GM18861 (cell line): ENCODE data around the gene PISD.
"Not testable (repeated sequence)": the region's sequence is repeated elsewhere in the genome, so short reads cannot be mapped to it uniquely, and the experiment has no call there.

Experiments
- ATAC-seq: cut with Tn5 transposase; IDR thresholded peaks from one replicate; pipeline ENCODE4 v1.9.1; 2021; ENCODE audit not compliant: unreplicated experiment

Gene PISD

GRCh38 chr22:31610611-31611010 lies 51.4 kb downstream of the PISD start:
- no peak for ATAC-seq

- no peak for ATAC-seq
Observed at GRCh38 chr22:31609716-31610115, 52.3 kb downstream of the PISD start.

DNA sequence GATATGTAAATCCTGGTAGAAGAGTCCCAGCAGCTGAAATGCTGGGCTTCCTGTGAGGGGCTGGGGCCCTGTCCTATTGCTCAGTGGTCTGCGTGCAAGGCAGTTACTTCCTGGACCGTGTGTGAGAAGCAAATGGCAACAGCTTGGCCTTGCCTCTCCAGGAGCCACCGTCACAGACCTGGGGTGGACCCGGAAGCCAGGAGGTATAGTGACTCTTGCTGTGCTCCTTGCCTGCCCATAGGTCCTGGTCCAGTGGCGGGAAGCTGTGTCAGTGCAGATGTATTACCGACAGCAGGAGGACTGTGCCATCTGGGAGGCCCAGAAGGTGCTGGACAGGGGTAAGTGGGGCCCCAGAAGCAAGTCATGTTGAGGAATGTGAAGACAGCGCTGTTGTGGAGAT lies 54.3 kb downstream of the PISD start:
- no peak for ATAC-seq

DNA sequence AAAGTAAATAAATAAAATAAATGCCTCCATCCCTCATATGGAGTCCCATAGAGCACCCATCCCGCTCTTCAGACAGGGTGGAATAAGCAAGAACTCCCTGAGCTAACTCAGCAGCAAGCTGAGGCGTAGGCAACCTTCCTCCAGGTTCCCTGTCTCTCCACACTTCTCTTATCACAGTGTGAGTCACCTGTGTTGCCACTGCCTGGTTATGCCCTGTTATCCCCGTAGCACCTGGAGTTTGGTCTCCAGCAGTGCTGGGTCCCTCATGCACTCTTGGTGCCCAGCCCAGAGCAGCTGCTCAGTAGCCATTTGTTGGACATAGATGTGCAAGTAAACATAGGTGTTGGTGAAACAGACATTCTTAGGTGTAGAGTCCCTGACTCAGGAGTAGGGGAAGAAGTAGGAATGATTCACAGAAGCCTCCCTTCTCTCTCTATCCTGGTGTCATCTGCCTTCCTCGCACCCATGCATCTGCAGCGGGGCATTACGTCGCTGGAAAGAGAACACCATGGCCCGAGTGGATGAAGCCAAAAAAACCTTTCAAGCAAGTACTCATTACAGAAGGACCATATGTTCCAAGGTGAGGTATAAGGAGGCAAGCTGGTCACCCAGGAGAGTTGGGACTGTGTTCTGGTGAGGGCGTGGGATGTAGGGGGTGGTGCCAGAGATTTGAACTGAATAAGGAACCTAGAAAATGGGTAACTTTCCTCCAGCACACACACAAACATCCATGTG lies 56.0 kb downstream of the PISD start:
- no peak for ATAC-seq

DNA sequence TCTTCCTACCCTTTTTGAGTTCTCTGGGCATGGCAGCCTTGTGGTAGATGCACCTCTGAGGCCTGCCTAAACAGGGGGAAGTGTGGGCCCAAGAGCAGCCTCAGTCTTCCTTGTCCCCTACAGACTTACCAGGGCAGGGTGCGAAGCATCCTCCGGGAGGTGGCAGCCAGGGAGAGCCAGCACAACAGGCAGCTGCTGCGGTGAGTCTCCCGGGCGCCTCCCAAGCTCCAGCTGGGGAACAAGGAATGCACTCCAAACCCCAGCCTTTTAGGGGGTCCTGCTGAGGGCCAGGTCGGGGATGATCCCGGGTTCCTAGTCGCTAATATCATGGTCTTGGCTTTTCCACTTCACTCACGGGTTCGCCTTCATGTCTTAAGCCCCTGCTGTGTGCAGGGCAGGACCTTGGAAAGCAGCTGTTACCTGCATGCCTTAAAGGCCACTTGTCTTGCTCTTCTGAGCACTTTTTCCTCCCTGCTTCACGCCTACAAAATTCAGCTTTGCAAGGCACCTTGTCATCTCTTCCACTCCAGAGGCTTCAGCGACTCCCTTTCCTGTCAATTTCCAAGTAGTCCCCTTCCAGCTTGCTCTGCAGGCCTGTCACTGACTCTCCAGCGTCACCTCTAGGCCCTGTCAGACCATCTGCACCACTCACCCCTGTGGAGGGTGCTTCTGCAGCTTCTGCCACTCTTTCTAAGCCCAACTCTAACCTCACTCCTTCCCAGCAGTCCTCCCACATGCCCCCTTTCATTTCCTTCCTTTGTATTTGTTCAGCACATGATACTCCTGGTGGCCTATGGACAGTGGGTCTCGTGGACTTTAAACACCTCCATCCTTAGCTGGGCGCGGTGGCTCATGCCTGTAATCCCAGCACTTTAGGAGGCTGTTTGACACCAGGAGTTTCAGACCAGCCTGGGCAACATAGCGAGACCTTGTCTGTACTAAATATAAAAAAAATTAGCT lies 57.0 kb downstream of the PISD start:
- ATAC-seq: no peak

DNA sequence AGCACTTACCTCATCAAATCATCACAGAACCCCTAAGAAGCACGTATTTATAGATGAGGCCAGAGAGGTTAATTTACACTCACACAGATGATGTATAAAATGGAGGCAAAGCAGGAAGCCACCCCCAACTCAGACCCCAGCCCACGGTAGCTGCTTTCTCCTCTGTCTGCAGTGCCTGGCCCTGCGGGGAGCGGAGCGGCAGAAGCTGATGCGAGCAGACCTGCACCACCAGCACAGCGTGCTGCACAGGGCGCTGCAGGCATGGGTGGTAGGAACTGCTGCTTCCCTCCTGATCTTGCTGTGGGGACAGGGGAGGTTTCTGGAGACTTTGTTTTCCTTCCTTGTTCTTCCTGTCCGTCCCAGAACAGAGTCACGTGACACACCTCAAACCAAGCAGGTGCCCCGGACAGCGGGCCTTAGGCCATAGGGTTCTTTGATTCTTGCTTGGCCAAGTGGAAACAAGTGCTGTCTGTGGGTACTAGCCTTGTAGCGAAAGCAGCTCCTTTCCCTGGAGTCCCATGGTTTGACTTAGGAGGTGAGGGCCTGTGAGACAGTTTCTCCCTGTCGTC lies 57.8 kb downstream of the PISD start:
- ATAC-seq: no peak

DNA sequence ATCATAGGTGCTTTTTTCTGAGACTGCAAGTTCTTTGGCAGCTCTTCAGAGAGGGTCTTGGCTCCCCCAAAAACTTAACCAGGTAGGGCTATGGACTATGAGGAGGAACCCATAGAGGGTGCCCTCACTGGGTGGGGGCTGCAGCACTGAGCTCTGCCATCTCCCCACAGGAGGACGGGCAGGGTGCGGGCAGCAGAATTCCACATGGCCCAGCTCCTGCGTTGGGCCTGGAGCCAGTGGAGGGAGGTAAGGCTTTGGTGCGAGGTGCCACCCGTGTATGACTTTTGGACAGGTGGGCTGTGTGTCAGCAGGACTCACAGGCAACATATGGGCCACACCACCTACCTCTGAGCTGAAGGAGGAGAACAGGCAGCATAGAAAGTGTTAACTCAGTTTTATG lies 58.4 kb downstream of the PISD start:
- ATAC-seq: no peak

DNA sequence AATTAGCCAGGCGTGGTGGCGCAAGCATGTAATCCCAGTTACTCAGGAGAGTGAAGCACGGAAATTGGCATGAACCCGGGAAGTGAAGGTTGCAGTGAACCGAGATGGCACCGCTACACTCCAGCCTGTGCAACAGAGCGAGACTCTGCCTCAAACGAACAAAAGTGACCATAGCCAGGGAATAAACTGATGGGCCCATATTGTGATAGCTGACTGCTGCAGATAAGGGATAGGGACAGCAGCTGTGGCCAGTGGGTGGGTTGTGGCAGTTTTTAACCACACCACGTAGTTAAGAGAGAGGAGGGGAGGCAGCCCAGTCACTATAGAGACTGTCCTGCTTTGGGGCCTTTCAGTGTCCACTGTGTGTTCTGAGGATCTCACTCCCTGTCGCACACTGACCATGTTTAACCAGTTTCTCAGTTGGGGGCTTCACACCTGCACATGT lies 58.9 kb downstream of the PISD start:
- ATAC-seq: no peak

DNA sequence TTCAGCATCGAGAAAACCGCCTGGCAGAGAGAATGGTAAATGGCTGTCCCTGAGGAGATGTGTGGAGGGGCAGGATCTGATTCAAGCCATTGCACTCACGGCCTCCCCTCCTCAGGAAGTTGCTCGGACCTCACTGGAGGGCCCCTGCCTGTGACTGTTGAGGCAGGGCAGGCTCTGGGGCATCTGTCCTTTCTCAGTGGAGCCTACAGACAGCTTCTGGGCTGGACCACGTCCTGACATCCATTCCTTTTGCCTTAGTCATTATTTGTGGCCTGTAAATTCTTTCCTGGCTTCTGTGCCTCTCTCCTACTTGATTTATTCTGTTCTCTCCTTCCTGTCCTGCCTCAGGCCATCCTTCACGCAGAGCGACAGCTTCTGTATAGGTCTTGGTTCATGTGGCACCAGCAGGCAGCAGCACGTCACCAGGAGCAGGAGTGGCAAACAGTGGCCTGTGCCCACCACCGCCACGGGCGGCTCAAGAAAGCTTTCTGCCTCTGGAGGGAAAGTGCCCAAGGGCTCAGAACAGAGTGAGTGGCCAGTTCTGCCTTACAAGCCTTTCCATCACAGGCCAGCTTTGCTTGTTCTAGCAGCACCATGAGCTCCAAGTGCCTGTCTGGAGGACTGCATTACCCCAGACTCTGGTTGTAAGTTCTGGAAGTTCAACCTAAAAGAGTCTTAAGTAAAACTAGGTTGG lies 59.6 kb downstream of the PISD start:
- ATAC-seq: no peak

DNA sequence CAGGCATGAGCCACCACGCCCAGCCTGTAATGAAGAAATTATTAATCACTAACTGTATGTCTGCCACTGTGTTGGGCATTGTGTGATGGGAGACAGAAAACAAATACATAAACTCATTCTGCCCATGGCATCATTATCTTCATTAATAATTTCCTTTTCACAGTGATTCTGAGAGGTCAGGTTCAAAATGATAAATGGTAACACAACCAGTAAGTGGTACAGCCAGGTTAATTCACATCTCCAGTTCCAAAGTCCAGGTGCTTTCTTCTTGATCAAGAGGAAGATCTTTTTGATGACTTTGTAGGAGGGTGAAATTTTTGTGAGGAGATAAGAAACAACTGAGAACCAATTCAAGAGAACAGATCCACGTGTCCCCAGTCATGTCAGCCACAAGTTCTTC lies 66.7 kb downstream of the PISD start:
- no peak for ATAC-seq

GRCh38 chr22:31590161-31590560 lies 71.9 kb downstream of the PISD start:
- ATAC-seq: not testable (repeated sequence)

- no peak for ATAC-seq
Observed at GRCh38 chr22:31588970-31589675, 72.9 kb downstream of the PISD start.

DNA sequence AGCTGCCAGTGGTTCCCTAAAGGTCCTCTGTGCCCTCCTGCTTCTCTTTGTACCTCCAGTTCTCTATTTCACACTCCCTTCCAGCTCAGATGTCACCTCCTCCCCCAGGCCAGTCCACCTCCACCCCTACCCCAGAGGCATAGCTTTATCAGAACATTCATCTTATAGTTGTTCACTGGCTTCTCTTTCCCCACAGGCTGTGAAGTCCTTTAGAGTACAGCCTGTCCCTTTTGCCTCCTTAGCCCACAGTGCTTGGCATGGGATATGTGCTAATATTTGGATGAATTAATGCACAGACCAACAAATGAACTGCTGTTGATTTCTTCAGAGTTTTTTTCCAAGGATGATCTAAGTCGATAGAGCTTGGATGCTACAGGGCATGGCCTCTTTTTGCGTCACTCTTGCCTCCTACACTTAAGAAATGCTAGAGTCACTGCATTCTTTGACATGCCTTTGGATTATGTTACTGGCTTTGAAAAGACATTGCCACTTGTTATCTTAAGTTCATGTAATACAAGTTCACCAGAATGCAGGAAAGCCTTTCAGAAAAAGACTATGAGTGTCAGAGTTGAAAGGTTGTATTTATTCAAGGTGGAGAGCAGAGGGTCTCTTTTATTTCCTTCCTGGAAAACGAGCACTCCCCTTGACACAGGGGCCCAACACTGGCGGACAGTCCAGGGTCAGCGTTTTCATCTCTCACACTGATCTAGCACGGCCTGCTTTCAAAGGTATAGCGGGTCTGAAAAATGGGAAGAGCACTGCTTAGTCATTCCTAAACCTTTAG lies 75.7 kb downstream of the PISD start:
- no peak for ATAC-seq

DNA sequence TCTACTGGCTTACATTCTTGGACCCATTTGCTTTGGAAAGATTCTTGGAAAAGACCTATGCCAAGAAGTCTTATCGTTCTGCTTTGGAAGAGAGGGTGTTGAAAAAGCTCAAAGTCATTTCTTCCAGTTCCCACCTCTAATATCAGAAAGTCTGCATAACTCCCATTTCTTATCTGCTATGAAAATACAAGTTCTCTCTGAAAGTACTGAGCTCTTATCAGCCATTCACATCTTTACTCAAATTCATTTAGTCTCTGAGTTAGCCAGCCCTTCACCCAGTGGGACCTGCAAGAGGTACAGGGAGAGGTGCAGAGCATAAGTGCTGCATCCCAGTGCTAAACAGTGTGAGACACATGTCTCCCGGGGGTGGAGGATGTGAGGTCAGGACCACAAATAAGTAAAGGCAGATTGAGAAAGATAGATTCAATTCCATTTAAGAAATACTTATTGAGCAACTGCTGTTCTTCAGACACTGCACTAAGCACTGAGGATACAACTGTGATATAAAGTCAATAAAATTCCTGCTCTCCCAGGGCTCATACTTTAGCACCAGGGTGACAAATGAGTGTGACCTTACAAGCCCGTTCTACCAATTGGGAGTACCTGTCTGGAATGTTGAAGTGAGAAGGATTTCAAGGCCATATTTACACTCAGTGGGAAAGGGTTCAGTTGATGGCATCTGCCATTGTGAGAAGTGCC lies 76.7 kb downstream of the PISD start:
- ATAC-seq: no peak

GRCh38 chr22:31584804-31585160 lies 77.2 kb downstream of the PISD start:
- ATAC-seq: no peak

DNA sequence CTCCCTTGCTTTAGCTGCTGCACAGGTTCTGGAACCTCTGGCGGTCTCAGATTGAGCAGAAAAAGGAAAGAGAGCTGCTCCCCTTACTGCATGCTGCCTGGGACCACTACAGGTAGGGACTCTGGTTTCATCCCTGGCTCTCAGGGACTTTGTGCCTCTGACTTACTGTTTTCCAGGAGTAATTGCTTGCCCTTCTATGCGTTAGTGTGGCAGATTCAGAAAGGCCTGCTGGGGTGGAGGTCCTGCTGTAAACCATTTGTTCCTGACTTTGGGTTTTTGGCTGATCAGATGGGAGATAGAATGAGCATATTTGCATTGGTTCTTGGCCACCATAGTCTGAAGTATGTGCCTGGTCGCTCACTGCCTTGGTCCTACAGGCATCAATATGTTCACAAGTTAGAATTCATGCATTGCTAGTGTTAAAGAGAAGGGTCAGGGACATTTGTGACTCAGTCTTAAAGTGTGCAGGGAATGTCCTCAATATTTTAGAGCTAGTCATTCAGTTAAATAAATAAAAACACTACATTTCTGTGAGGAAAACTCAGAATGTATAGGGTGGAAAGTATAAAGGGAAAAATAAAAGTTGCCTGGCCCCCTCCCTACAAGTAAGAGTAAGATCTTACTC lies 78.0 kb downstream of the PISD start:
- no peak for ATAC-seq

GRCh38 chr22:31579835-31580242 lies 82.2 kb downstream of the PISD start:
- ATAC-seq: no peak

DNA sequence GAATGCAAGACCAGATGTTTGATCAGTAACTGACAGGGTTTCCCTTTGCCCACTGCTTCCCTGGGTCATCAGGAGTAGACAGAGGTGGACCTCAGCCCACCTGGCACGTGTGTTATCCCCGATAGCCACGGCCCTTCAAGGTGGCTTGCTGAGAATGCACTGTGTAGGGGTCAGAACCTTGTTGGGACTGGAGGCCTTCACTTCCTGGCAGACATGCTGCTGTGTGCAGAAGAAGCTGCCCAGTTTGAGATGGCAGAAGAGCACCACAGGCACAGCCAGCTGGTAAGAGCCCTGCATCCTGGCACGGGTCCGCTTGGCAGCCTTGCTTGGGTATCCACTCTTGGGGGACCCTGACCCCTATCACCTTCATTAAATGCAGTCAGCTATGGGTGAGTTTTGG lies 83.8 kb downstream of the PISD start:
- no peak for ATAC-seq

DNA sequence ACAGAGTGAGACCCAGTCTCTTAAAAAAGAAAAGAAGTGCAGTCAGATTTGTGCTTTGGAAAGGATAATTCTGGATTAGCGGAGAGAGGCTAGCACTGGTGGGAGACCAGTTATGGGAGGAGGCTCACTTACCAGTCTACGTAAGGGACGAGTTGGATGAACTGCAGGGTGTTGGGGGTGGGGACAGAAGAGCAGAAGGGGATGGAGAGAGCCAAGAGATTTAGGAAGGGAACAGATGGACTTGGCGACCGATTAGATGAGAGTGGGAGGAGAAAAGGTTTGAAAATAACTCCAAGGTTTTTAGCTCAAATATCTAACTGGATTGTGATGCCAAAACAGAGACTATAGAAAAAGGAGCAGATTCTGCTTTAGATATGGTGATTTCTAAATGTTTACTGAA lies 84.3 kb downstream of the PISD start:
- no peak for ATAC-seq
